B cell (primary cell): Measurements from ENCODE around the gene CD44. TPM values are rescaled to one million over a fixed set of nuclear protein-coding genes. Genes with fewer than 3 reads are reported as not detected.

Experiments
- ATAC-seq: fragments of 200-7000 bp; cut with Tn5 transposase; one replicate; pipeline ENCODE4 v1.10.0; 2021; ENCODE audit warnings: low read depth, mild to moderate bottlenecking, moderate number of reproducible peaks, moderate library complexity
- CTCF ChIA-PET: fragments of 350-600 bp; sonication (Branson Sonifier 250); formaldehyde crosslinking; loops from one replicate; lab custom pipeline; 2021; ENCODE audit warnings: antibody characterized with exemption, inconsistent platforms; lab: Charles Lee
- POLR2A ChIA-PET: fragments of 350-600 bp; sonication (Branson Sonifier 250); formaldehyde crosslinking; loops from one replicate; lab custom pipeline; 2021; ENCODE audit warnings: antibody characterized with exemption; lab: Charles Lee
- DNase-seq: peaks from one replicate; pipeline ENCODE4 v3.0.0; 2013
- H2AFZ ChIP-seq: 2 replicates; pipeline ENCODE4 v1.6.1; 2012; ENCODE audit warnings: mild to moderate bottlenecking, low read depth, low read length; ENCODE audit not compliant: insufficient read depth, poor library complexity, severe bottlenecking
- H3K27ac ChIP-seq, 2 donors: 1 replicate in 1 of 2; 2 replicates in 1 of 2; pipeline ENCODE4 v1.5.1; 2012 to 2013; ENCODE audit warnings: low read length in 2 of 2, mild to moderate bottlenecking in 2 of 2, moderate library complexity in 1 of 2
- H3K27me3 ChIP-seq, 4 experiments: fragments of 200-600 bp in 1 of 4; sonication (generic) in 1 of 4; replicated peaks in 1 of 4; 1 replicate in 2 of 4; 2 replicates in 2 of 4; pipeline versions ENCODE4 v1.6.1 to v1.7.0; 2013 to 2016; ENCODE audit warnings: low read length in 3 of 4, mild to moderate bottlenecking in 2 of 4, mixed read lengths in 1 of 4, moderate library complexity in 1 of 4; ENCODE audit not compliant: insufficient read depth in 4 of 4, control insufficient read depth in 3 of 4; ENCODE audit errors: control extremely low read depth in 1 of 4
- H3K36me3 ChIP-seq, 2 experiments: replicated peaks in 1 of 2; 1 replicate in 1 of 2; 2 replicates in 1 of 2; pipeline versions ENCODE4 v1.6.1 to v1.7.1; 2013; ENCODE audit warnings: low read length in 1 of 2; ENCODE audit not compliant: insufficient read depth in 2 of 2, control insufficient read depth in 1 of 2; ENCODE audit errors: control extremely low read depth in 1 of 2, extremely low read depth in 1 of 2
- H3K4me1 ChIP-seq, 2 donors: fragments of 200-600 bp in 1 of 2; sonication (generic) in 1 of 2; 1 replicate in 1 of 2; 2 replicates in 1 of 2; pipeline versions ENCODE4 v1.5.1 to v1.6.1; 2013 to 2017; ENCODE audit warnings: low read length in 2 of 2; ENCODE audit not compliant: control insufficient read depth in 2 of 2, insufficient read depth in 2 of 2
- H3K4me2 ChIP-seq: replicated peaks from 2 replicates; pipeline ENCODE3; 2012; ENCODE audit warnings: mild to moderate bottlenecking, low read depth, low read length; ENCODE audit not compliant: poor library complexity, severe bottlenecking
- H3K4me3 ChIP-seq, 5 experiments: fragments of 200-600 bp in 1 of 5; sonication (generic) in 1 of 5; 1 replicate in 3 of 5; 2 replicates in 2 of 5; pipeline versions ENCODE4 v1.5.1 to v1.7.0; 2011 to 2016; ENCODE audit warnings: low read length in 4 of 5, mild to moderate bottlenecking in 4 of 5, low read depth in 2 of 5, control low read depth in 1 of 5, moderate library complexity in 1 of 5; ENCODE audit not compliant: insufficient read depth in 1 of 5; ENCODE audit errors: control extremely low read depth in 1 of 5, extremely low read depth in 1 of 5
- H3K79me2 ChIP-seq: fragments of 200-600 bp; sonication (generic); one replicate; pipeline ENCODE4 v1.6.0; 2016; ENCODE audit warnings: low read length; ENCODE audit not compliant: control insufficient read depth, insufficient read depth
- H3K9ac ChIP-seq: fragments of 200-600 bp; sonication (generic); 2 replicates; pipeline ENCODE4 v1.6.1; 2017; ENCODE audit warnings: mild to moderate bottlenecking, low read length, moderate library complexity
- H3K9me3 ChIP-seq, 3 donors: one replicate each; pipeline versions ENCODE4 v1.6.1 to v1.7.1; 2013; ENCODE audit warnings: low read length in 2 of 3; ENCODE audit not compliant: control insufficient read depth in 2 of 3, insufficient read depth in 1 of 3; ENCODE audit errors: control extremely low read depth in 1 of 3
- H4K20me1 ChIP-seq: 2 replicates; pipeline ENCODE4 v1.6.0; 2012; ENCODE audit warnings: mild to moderate bottlenecking, low read length; ENCODE audit not compliant: insufficient read depth, control insufficient read depth, poor library complexity, severe bottlenecking
- H3K27ac Mint-ChIP-seq: one replicate; pipeline ENCODE4 v1.8.0; 2021; ENCODE audit warnings: mixed read lengths
- H3K27me3 Mint-ChIP-seq: one replicate; pipeline ENCODE4 v1.8.0; 2021; ENCODE audit warnings: mixed read lengths
- H3K4me1 Mint-ChIP-seq: one replicate; pipeline ENCODE4 v1.8.0; 2021; ENCODE audit warnings: mixed read lengths
- H3K4me3 Mint-ChIP-seq: one replicate; pipeline ENCODE4 v1.8.0; 2021; ENCODE audit warnings: mixed read lengths
- H3K9me3 Mint-ChIP-seq: one replicate; pipeline ENCODE4 v1.8.0; 2022; ENCODE audit warnings: mixed read lengths; ENCODE audit not compliant: insufficient read depth
- EZH2 ChIP-seq: IDR thresholded peaks from 2 replicates; pipeline ENCODE4 v1.6.1; 2012; ENCODE audit warnings: borderline replicate concordance, low read depth, mild to moderate bottlenecking, moderate library complexity, low read length; ENCODE audit not compliant: insufficient read depth, poor library complexity, severe bottlenecking
- WGBS: methylation state at CpG from one replicate; pipeline ENCODE4 v1.1.5; 2013; ENCODE audit warnings: missing lambda C conversion rate; ENCODE audit not compliant: insufficient coverage; 5-methylcytosine and 5-hydroxymethylcytosine counted together
- intact Hi-C: fragments of 100-400 bp; cut with micrococcal nuclease; formaldehyde crosslinking; loops from one replicate; pipeline ENCODE4 v1.10.0; 2022
- polyA plus RNA-seq: library from polyadenylated mRNA; depleted of rRNA; stranded (reverse); fragments of >200 nt; gene quantifications from 2 replicates; pipeline ENCODE4 v1.2.3, GENCODE V29; 2012
- total RNA-seq, 2 donors: library from RNA; stranded (reverse); fragments of 120-200 nt in 1 of 2; gene quantifications; 1 replicate in 1 of 2; 2 replicates in 1 of 2; pipeline versions ENCODE4 v1.2.3 to v1.2.4, GENCODE V29; 2013 to 2022
- TF ChIP-seq, protein P1 (sequence below): fragments of 200-600 bp; IDR thresholded peaks from one replicate; pipeline ENCODE4 v1.8.0; 2022; ENCODE audit warnings: antibody characterized with exemption, mild to moderate bottlenecking

Gene CD44
- total and polyA plus RNA-seq, 2 donors (not counting 1 experiment from before 2014, with no cell fraction given): 261 to 896 TPM

DNA sequence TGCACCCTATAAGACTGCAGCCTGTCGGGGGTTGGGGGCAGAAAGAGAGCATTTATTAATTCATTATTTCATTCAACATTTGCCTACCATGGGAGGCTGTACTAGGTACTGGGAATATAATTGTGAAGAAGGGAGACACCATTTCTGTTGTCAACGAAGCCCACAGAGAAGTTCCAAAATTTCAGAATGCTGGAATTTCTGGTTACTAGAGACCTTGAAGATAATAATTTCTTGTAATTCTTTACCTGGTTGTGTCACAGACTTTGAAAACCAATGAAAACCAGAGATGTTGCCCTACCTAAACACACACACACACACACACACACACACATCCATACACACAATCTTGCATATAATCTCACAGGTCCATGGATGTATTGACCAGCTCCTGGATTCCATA, 30.1 kb downstream of the CD44 start:
- no peak for DNase-seq
- intact Hi-C loops: loop anchor here (10.0 kb wide), 1 partner anchor 46 kb away; no protein-coding TSS in a partner anchor
- Histone ChIP-seq H3K4me3 (no peak overlapping the region), H3K79me2 (peaks cover 92% of the 10 kb centered on the region), H3K4me1 (peaks cover 96 to 97% of the 10 kb centered on the region in 2 donors), H2AFZ (no peak overlapping the region), H3K27ac (peak overlapping the region in 1 of 2 donors; percentile 98), H3K27me3 (no peaks in the 10 kb centered on the region), H3K9ac (no peak overlapping the region), H3K36me3 (peaks cover 0 to 7% of the 10 kb centered on the region in 2 experiments), H4K20me1 (peaks cover 4% of the 10 kb centered on the region), H3K9me3 (no peaks in the 10 kb centered on the region), H3K4me2 (no peak overlapping the region)
- TF ChIP-seq EZH2: no peak
- TF ChIP-seq, protein P1, sequence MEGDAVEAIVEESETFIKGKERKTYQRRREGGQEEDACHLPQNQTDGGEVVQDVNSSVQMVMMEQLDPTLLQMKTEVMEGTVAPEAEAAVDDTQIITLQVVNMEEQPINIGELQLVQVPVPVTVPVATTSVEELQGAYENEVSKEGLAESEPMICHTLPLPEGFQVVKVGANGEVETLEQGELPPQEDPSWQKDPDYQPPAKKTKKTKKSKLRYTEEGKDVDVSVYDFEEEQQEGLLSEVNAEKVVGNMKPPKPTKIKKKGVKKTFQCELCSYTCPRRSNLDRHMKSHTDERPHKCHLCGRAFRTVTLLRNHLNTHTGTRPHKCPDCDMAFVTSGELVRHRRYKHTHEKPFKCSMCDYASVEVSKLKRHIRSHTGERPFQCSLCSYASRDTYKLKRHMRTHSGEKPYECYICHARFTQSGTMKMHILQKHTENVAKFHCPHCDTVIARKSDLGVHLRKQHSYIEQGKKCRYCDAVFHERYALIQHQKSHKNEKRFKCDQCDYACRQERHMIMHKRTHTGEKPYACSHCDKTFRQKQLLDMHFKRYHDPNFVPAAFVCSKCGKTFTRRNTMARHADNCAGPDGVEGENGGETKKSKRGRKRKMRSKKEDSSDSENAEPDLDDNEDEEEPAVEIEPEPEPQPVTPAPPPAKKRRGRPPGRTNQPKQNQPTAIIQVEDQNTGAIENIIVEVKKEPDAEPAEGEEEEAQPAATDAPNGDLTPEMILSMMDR: no peak
- no peaks in the 10 kb centered on the region for H3K9me3 Mint-ChIP-seq
- H3K4me3 Mint-ChIP-seq: peak overlapping the region; percentile 49
- whole genome bisulfite sequencing: no CpG with 5 or more reads among the region's 2 CpGs
- CTCF ChIA-PET: interaction anchor here (0.9 to 8.4 kb wide), 4 partner anchors 11 to 170 kb away, joined by 3 to 59 read pairs (median 3); no protein-coding TSS in a partner anchor
- peaks cover 100% of the 10 kb centered on the region for H3K4me1 Mint-ChIP-seq
- peak overlapping the region; percentile 70 for H3K27ac Mint-ChIP-seq
- no peak for ATAC-seq
- POLR2A ChIA-PET: no interaction called here
- H3K27me3 Mint-ChIP-seq: no peaks in the 10 kb centered on the region

DNA sequence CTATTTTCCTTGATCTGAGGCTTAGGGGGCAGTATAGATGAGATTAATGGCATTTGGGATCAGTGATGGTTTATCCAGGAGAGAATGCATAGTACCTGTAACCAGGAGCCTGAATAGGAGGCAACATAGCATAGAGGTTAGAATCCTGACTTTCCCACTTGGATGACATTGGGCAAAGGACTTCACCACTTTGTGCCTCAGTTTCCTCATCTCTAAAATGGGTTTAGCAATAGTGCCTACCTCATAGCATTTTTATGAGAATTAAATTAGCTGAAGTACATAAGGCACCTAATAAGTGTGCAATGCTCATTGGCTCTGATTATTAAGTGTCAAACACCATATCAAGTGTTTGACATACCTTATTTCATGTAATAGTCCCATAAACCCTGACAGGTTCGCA, 30.8 kb downstream of the CD44 start:
- H2AFZ ChIP-seq: no peak overlapping the region
- intact Hi-C loops: loop anchor here (5.0 to 10.0 kb wide), 2 partner anchors 32 to 45 kb away; partner anchors contain the start of gene CD44
- H3K27me3 ChIP-seq: no peaks in the 10 kb centered on the region
- peak overlapping the region in 1 of 2 donors; percentile 23 for H3K27ac ChIP-seq
- peaks cover 7% of the 10 kb centered on the region for H4K20me1 ChIP-seq
- H3K4me1 ChIP-seq: peaks cover 96 to 97% of the 10 kb centered on the region in 2 donors
- DNase-seq (no peak), ATAC-seq (no peak)
- H3K9me3 ChIP-seq: no peaks in the 10 kb centered on the region
- CTCF ChIA-PET: interaction anchor here (0.9 to 3.7 kb wide), 4 partner anchors 11 to 68 kb away, joined by 3 to 12 read pairs (median 3); no protein-coding TSS in a partner anchor
- H3K27ac Mint-ChIP-seq: peak overlapping the region; percentile 22
- H3K27me3 Mint-ChIP-seq: no peaks in the 10 kb centered on the region
- H3K79me2 ChIP-seq: peaks cover 92% of the 10 kb centered on the region
- no peak for TF ChIP-seq EZH2
- TF ChIP-seq, protein P1: no peak
- H3K9ac ChIP-seq: no peak overlapping the region
- H3K4me3 ChIP-seq: no peak overlapping the region
- H3K4me1 Mint-ChIP-seq: peaks cover 100% of the 10 kb centered on the region
- H3K4me2 ChIP-seq: no peak overlapping the region
- H3K9me3 Mint-ChIP-seq: no peaks in the 10 kb centered on the region
- POLR2A ChIA-PET: no interaction called here
- H3K4me3 Mint-ChIP-seq: peak overlapping the region; percentile 26
- no CpG with 5 or more reads among the region's 1 CpG for WGBS
- peaks cover 0 to 7% of the 10 kb centered on the region in 2 experiments for H3K36me3 ChIP-seq
